TTC549 (cell line): ENCODE measurements around the gene HS3ST6.
"Not testable (repeated sequence)": the region's sequence is repeated elsewhere in the genome, so short reads cannot be mapped to it uniquely, and the experiment has no call there.

Source experiments
- FAIRE-seq: peaks from 2 replicates; lab custom pipeline; 2012; peaks lifted over from hg19 to GRCh38; lab: Jason Lieb, UNC

The HS3ST6 gene

GRCh38 chr16:1877089-1877488 lies 41.1 kb downstream of the HS3ST6 start:
- no peak for FAIRE-seq

DNA sequence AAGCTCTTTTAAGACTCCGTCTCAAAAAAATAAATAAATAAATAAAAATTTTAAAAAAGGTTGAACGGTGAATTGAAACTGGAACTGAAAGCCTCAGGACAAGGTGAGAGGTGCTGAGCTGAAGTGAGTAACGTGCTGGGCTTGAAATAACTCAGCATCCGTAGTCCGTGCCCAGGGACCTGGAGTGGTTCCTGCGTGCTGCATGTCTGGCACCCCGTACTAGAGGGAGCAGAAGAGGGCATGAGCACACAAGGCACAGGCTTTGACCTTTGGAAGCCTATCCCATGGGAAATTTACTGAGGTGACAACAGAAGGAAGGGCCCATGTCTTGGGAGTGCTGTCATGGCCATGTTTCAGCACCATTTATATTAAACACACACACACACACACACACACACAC lies 41.7 kb downstream of the HS3ST6 start:
- FAIRE-seq = no peak

- not testable (repeated sequence) for FAIRE-seq
These were observed 42.1 kb downstream of the HS3ST6 start for GRCh38 chr16:1876066-1876465.

- FAIRE-seq = no peak
These were observed 43.4 kb downstream of the HS3ST6 start for GRCh38 chr16:1874854-1875253.

DNA sequence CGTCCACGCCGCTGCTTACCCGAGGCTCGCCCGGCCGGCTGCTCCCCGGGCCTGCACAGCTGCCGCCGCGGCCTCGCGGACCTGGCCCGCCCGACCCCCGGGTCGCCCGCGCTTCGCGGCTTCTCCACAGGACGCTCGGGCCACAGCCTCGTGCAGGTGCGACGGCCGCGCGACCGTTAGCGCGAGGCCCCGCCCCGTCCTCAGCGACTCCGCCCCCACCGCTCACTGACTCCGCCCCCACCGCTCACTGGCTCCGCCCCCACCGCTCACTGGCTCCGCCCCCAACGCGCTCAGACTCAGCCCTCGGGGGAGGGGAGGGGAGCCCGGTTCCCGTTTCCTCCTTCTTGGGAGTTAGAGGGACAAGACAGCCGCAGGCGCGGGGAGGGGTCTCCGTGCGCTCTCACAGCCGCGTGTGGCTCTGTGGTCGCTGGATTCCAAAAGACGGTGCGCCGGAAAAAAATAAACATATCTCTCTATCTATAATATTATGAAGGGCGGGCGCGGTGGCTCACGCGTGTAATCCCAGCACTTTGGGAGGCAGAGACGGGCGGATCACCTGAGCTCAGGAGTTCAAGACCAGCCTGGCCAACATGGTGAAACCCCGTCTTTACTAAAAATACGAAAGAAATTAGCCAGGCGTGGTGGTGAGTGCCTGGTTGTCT lies 46.1 kb downstream of the HS3ST6 start, which contains the start of gene MEIOB:
TSS of gene MEIOB (minus strand) at position 191 of the 662 bp plus-strand sequence. CDS start 3,989 bp downstream, outside the sequence.
- FAIRE-seq = no peak

DNA sequence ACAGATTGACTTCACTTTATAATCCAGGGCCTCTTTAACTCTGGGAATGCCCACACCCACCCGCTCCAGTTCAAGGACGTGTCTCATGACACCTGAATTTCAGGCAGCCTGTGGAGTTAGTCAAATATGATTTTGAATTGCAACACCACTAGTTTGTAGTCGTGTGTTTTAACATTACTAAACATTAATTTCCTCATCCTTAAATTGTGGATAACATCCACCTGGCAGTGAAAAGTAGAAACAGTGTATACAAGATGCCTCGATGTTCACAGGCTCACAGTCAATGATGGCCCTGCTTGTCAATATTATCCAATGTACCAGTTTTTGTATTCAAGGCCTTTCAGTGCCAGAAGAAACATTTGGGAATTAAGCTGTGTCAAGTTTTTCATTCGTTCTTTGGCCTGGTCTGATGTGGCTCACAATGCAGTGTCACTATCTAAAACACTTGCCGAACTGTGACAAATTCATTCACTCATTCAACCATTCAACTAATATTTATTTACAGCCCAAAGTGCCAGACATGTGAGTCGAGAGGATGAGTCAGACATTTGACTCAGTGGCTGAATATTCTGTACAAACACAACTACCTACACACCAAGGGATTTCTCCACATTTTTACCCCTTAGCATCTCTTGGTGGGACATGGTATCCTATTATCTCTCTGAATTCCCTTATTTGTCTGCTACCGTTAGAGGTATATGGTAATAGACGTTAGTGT lies 47.7 kb downstream of the HS3ST6 start:
- no peak for FAIRE-seq

GRCh38 chr16:1865902-1866690 lies 52.1 kb downstream of the HS3ST6 start:
- FAIRE-seq = peak; percentile 34

DNA sequence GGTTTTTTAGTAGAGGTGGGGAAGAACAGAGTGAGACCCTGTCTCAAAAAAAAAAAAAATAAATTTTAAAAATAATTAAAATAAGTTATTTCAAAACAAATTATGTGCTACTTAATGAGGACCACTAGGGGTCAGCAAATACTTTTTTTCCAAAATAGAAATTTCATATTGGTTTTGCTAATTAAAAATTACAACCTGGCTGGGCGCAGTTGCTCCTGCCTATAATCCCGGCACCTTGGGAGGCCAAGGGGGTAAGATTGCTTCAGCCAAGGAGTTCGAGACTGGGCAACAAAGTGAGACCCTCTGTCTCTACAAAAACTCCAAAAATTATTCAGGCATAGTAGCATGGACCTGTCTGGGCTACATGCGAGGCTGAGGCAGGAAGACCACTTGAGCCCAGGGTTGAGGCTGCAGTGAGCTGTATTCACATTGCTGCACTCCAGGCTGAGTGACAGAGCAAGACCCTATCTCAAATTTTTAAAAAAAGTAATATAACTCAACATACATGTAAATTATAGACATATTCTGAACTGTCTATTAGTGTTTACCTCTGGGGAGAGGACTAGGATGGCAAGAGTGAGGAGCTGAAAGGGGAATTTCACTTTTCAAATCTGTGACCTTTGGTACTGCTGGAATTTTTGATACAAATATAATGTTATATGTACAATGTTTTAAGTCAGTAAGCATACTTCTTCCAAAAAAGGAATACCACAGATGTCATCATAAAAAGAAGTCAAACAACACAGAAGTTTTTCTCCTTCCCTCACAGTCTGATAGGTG lies 54.3 kb downstream of the HS3ST6 start:
- peak; percentile 46 for FAIRE-seq

GRCh38 chr16:1862394-1862793 lies 55.8 kb downstream of the HS3ST6 start:
- no peak for FAIRE-seq

- FAIRE-seq = no peak
These were observed 56.5 kb downstream of the HS3ST6 start for GRCh38 chr16:1861730-1862129.
